Activated CD4-positive, alpha-beta T cell treated with anti-CD3 and anti-CD28 coated beads, Interleukin-2, amount 50 U/mL, for 1 hour (primary cell): ENCODE data around the gene JAML.
"Not testable (repeated sequence)": the region's sequence is repeated elsewhere in the genome, so short reads cannot be mapped to it uniquely, and the experiment has no call there.

Experiments used
- DNase-seq: peaks from one replicate; pipeline ENCODE4 v3.0.0-alpha.2; 2020

The JAML gene

GRCh38 chr11:118192817-118193216 lies 32.0 kb downstream of the JAML start:
- not testable (repeated sequence) for DNase-seq

- not testable (repeated sequence) for DNase-seq
These were observed 33.8 kb downstream of the JAML start for GRCh38 chr11:118190942-118191506.

- DNase-seq, result no peak
These were observed 38.3 kb downstream of the JAML start for GRCh38 chr11:118186346-118187107.

- DNase-seq, result no peak
These were observed 39.8 kb downstream of the JAML start for GRCh38 chr11:118184784-118185579.

GRCh38 chr11:118183691-118184090 lies 41.1 kb downstream of the JAML start:
- not testable (repeated sequence) for DNase-seq

GRCh38 chr11:118180300-118180703 lies 44.5 kb downstream of the JAML start:
- DNase-seq, result no peak

GRCh38 chr11:118176778-118177134 lies 48.1 kb downstream of the JAML start:
- DNase-seq, result no peak

GRCh38 chr11:118175993-118176777 lies 48.6 kb downstream of the JAML start, which contains the start of gene SCN2B:
TSS of gene SCN2B (minus strand) at chr11:118176639. CDS start at chr11:118176431, 208 bp downstream.
- no peak for DNase-seq

- DNase-seq, result no peak
These were observed 49.5 kb downstream of the JAML start for GRCh38 chr11:118175031-118175992.

GRCh38 chr11:118174006-118174567 lies 50.7 kb downstream of the JAML start:
- no peak for DNase-seq

- DNase-seq, result no peak
These were observed 52.5 kb downstream of the JAML start for GRCh38 chr11:118172356-118172755.

GRCh38 chr11:118171269-118172062 lies 53.3 kb downstream of the JAML start:
- peak; percentile 71 for DNase-seq

- no peak for DNase-seq
These were observed 53.9 kb downstream of the JAML start for GRCh38 chr11:118170882-118171268.

- no peak for DNase-seq
These were observed 54.6 kb downstream of the JAML start for GRCh38 chr11:118170231-118170630.

GRCh38 chr11:118169300-118170140 lies 55.3 kb downstream of the JAML start:
- DNase-seq, result no peak

- DNase-seq, result no peak
These were observed 56.1 kb downstream of the JAML start for GRCh38 chr11:118168751-118169150.

- DNase-seq, result no peak
These were observed 56.5 kb downstream of the JAML start for GRCh38 chr11:118168316-118168715.

- DNase-seq, result no peak
These were observed 56.9 kb downstream of the JAML start for GRCh38 chr11:118167906-118168305.

GRCh38 chr11:118167253-118167652 lies 57.6 kb downstream of the JAML start:
- DNase-seq, result no peak

GRCh38 chr11:118166641-118167040 lies 58.2 kb downstream of the JAML start:
- no peak for DNase-seq
